IMR-90 (cell line): ENCODE measurements around the gene CCSER2. TPM values are rescaled to one million over a fixed set of nuclear protein-coding genes. Genes with fewer than 3 reads are reported as not detected.

Source experiments
- ATAC-seq: fragments of 200-7000 bp; cut with Tn5 transposase; 2 replicates; pipeline ENCODE4 v1.9.1; 2020; ENCODE audit warnings: low read depth, mild to moderate bottlenecking, moderate library complexity
- BruUV-seq: library from RNA; stranded (reverse); fragments of 400-500 nt; replicated peaks from 2 replicates; lab custom pipeline; 2021; lab: Mats Ljungman, UMichigan
- CTCF ChIA-PET: fragments of 300-600 bp; formaldehyde crosslinking; extraction: SDS; loops from one replicate; lab custom pipeline; 2021; ENCODE audit warnings: antibody characterized with exemption; lab: Yijun Ruan, JAX
- POLR2A ChIA-PET: fragments of 300-600 bp; sonication (Branson Sonifier 250); formaldehyde crosslinking; loops from one replicate; lab custom pipeline; 2022; ENCODE audit warnings: antibody characterized with exemption; ENCODE audit not compliant: unreplicated experiment; lab: Charles Lee
- DNase-seq: peaks from one replicate; pipeline ENCODE4 v3.0.0; 2013
- H2AFZ ChIP-seq: replicated peaks from 2 replicates; pipeline ENCODE3; 2013; ENCODE audit warnings: low read length, mild to moderate bottlenecking; ENCODE audit not compliant: poor library complexity
- H2AK5ac ChIP-seq: 2 replicates; pipeline ENCODE4 v1.6.1; 2013; ENCODE audit warnings: low read depth, low read length, inconsistent platforms
- H2AK9ac ChIP-seq: replicated peaks from 2 replicates; pipeline ENCODE3; 2013; ENCODE audit warnings: mild to moderate bottlenecking, low read depth, low read length, moderate library complexity; ENCODE audit not compliant: poor library complexity
- H2BK120ac ChIP-seq: 2 replicates; pipeline ENCODE4 v1.6.1; 2013; ENCODE audit warnings: low read depth, low read length, inconsistent platforms
- H2BK15ac ChIP-seq: 3 replicates; pipeline ENCODE4 v1.6.1; 2013; ENCODE audit warnings: low read depth, low read length, inconsistent platforms
- H2BK20ac ChIP-seq: 2 replicates; pipeline ENCODE4 v1.6.1; 2013; ENCODE audit warnings: low read depth, mild to moderate bottlenecking, inconsistent platforms, low read length, moderate library complexity
- H2BK5ac ChIP-seq: 2 replicates; pipeline ENCODE4 v1.6.1; 2013; ENCODE audit warnings: mild to moderate bottlenecking, low read depth, low read length, inconsistent platforms; ENCODE audit not compliant: poor library complexity, severe bottlenecking
- H3K14ac ChIP-seq: replicated peaks from 2 replicates; pipeline ENCODE4 v1.6.1; 2013; ENCODE audit warnings: low read depth, low read length, inconsistent platforms
- H3K18ac ChIP-seq: 2 replicates; pipeline ENCODE4 v1.6.1; 2013; ENCODE audit warnings: low read depth, low read length, control low read depth
- H3K23ac ChIP-seq: 2 replicates; pipeline ENCODE4 v1.6.1; 2013; ENCODE audit warnings: low read depth, low read length, inconsistent platforms
- H3K27ac ChIP-seq: 2 replicates; pipeline ENCODE4 v1.5.1; 2013; ENCODE audit warnings: mild to moderate bottlenecking, control low read depth, low read length; ENCODE audit not compliant: insufficient read depth
- H3K27me3 ChIP-seq: 2 replicates; pipeline ENCODE4 v1.6.1; 2013; ENCODE audit warnings: low read length; ENCODE audit not compliant: control insufficient read depth, insufficient read depth
- H3K36me3 ChIP-seq: 2 replicates; pipeline ENCODE4 v1.6.1; 2013; ENCODE audit warnings: low read length, mixed read lengths; ENCODE audit not compliant: control insufficient read depth, insufficient read depth
- H3K4ac ChIP-seq: 2 replicates; pipeline ENCODE4 v1.6.1; 2013; ENCODE audit warnings: low read depth, low read length, inconsistent platforms
- H3K4me1 ChIP-seq: 2 replicates; pipeline ENCODE4 v1.6.1; 2013; ENCODE audit warnings: low read length, mixed read lengths; ENCODE audit not compliant: control insufficient read depth, insufficient read depth
- H3K4me2 ChIP-seq: 2 replicates; pipeline ENCODE4 v1.6.1; 2013; ENCODE audit warnings: low read depth, mild to moderate bottlenecking, control low read depth, low read length, moderate library complexity
- H3K4me3 ChIP-seq: 2 replicates; pipeline ENCODE4 v1.5.1; 2013; ENCODE audit warnings: low read depth, mild to moderate bottlenecking, control low read depth, low read length, moderate library complexity; ENCODE audit not compliant: insufficient read depth
- H3K56ac ChIP-seq: 2 replicates; pipeline ENCODE4 v1.6.1; 2013; ENCODE audit warnings: low read length, inconsistent platforms; ENCODE audit not compliant: insufficient read depth; ENCODE audit errors: extremely low read depth
- H3K79me1 ChIP-seq, 2 experiments: 2 replicates each; pipeline ENCODE4 v1.6.1; 2013; ENCODE audit warnings: low read length in 2 of 2, inconsistent platforms in 1 of 2, low read depth in 1 of 2
- H3K9ac ChIP-seq: 2 replicates; pipeline ENCODE4 v1.6.1; 2013; ENCODE audit warnings: low read depth, low read length, control low read depth
- H3K9me1 ChIP-seq: 2 replicates; pipeline ENCODE4 v1.6.1; 2013; ENCODE audit warnings: low read length, inconsistent platforms; ENCODE audit not compliant: insufficient read depth
- H3K9me3 ChIP-seq: 2 replicates; pipeline ENCODE4 v1.6.1; 2013; ENCODE audit warnings: low read length; ENCODE audit not compliant: control insufficient read depth, insufficient read depth
- H4K20me1 ChIP-seq: 2 replicates; pipeline ENCODE4 v1.6.1; 2013; ENCODE audit warnings: low read length, inconsistent platforms; ENCODE audit not compliant: insufficient read depth
- H4K5ac ChIP-seq: 2 replicates; pipeline ENCODE4 v1.6.1; 2013; ENCODE audit warnings: mild to moderate bottlenecking, low read depth, low read length, control low read depth
- H4K8ac ChIP-seq, 2 experiments: 2 replicates each; pipeline ENCODE4 v1.6.1; 2013; ENCODE audit warnings: low read depth in 2 of 2, low read length in 2 of 2, control low read depth in 1 of 2, inconsistent platforms in 1 of 2
- H4K91ac ChIP-seq: 2 replicates; pipeline ENCODE4 v1.6.1; 2013; ENCODE audit warnings: low read depth, low read length, inconsistent platforms; ENCODE audit not compliant: insufficient read depth
- CEBPB ChIP-seq: IDR thresholded peaks from 2 replicates; pipeline ENCODE4 v1.6.1; 2012; ENCODE audit warnings: low read depth, low read length, improper control_type of control experiment
- MAFK ChIP-seq: IDR thresholded peaks from 2 replicates; pipeline ENCODE4 v1.6.1; 2012; ENCODE audit warnings: low read depth, low read length, improper control_type of control experiment
- WGBS, 2 experiments: methylation state at CpG; one replicate each; pipeline versions ENCODE4 v1.1.5 to v1.1.7; 2013; ENCODE audit warnings: missing lambda C conversion rate in 2 of 2; ENCODE audit not compliant: insufficient read length in 1 of 2; ENCODE audit errors: extremely low coverage in 2 of 2; 5-methylcytosine and 5-hydroxymethylcytosine counted together
- dilution Hi-C: fragments of 300-500 bp; cut with HindIII; formaldehyde crosslinking; loops from one replicate; pipeline ENCODE4 v1.14.3; 2018; ENCODE audit warnings: low sequenced_read_pairs; ENCODE audit not compliant: unreplicated experiment
- in situ Hi-C: fragments of 300-500 bp; cut with MboI; formaldehyde crosslinking; loops from 3 replicates; pipeline ENCODE4 v1.14.3; 2019; ENCODE audit warnings: low sequenced_read_pairs, inconsistent platforms, mixed read lengths
- intact Hi-C: fragments of 100-400 bp; cut with micrococcal nuclease; formaldehyde crosslinking; loops from 2 replicates; pipeline ENCODE4 v1.10.0; 2022
- polyA plus RNA-seq, 3 experiments: library from polyadenylated mRNA; depleted of rRNA; stranded (reverse); fragments of >200 nt; gene quantifications; 2 replicates each; pipeline ENCODE4 v1.2.3, GENCODE V29; 2012; ENCODE audit warnings: low replicate concordance in 1 of 3
- total RNA-seq: library from RNA; depleted of rRNA; stranded (reverse); fragments of >200 nt; gene quantifications from 2 replicates; pipeline ENCODE4 v1.2.3, GENCODE V29; 2012

CCSER2 gene
- total and polyA plus RNA-seq, 2 of the 4 experiments (the other 2 are of a cell fraction) = 20.4 to 31.7 TPM

DNA sequence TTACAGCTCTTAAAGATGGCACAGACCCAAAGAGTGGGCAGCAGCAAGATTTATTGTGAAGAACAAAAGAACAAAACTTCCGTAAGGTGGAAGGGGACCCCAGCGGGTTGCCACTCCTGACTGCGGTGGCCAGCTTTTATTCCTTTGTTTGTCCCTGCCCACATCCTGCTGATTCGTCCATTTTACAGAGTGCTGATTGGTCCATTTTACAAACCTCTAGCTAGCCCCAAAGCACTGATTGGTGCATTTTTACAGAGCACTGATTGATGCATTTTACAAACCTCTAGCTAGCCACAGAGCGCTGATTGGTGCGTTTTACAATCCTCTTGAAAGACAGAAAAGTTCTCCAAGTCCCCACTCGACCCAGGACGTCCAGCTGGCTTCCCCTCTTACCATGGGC, 16.8 kb upstream of the CCSER2 start:
- H2AK5ac ChIP-seq = no peak overlapping the region
- H3K18ac ChIP-seq = no peak overlapping the region
- no peak overlapping the region for H3K4ac ChIP-seq
- CTCF ChIA-PET = no interaction called here
- H2AK9ac ChIP-seq = no peak overlapping the region
- ATAC-seq = no peak
- no peak overlapping the region for H4K91ac ChIP-seq
- in situ Hi-C loops (no loop called here), dilution Hi-C loops (no loop called here), intact Hi-C loops (no loop called here)
- H2BK15ac ChIP-seq = 0 out of 3 replicates have a peak overlapping the region, but pooled peaks have one; percentile 10
- H4K20me1 ChIP-seq = peaks cover 8% of the 10 kb centered on the region
- no peak for DNase-seq
- no peaks in the 10 kb centered on the region for H3K27me3 ChIP-seq
- no peak overlapping the region for H3K14ac ChIP-seq
- peaks cover 0 to 10% of the 10 kb centered on the region in 2 experiments; a peak in 1 of 4 replicates for H3K79me1 ChIP-seq
- no peak overlapping the region for H3K23ac ChIP-seq
- H4K8ac ChIP-seq = no peak overlapping the region
- no TSS peak for BruUV-seq
- no peak overlapping the region for H3K4me2 ChIP-seq
- 0 out of 2 replicates have a peak overlapping the region, but pooled peaks have one; percentile 64 for H2BK20ac ChIP-seq
- no peak overlapping the region for H3K9ac ChIP-seq
- H3K36me3 ChIP-seq = no peaks in the 10 kb centered on the region
- POLR2A ChIA-PET = no interaction called here
- H4K5ac ChIP-seq = no peak overlapping the region
- no peak overlapping the region for H3K56ac ChIP-seq
- H3K9me3 ChIP-seq = no peaks in the 10 kb centered on the region
- H2BK5ac ChIP-seq = no peak overlapping the region
- H3K9me1 ChIP-seq = peaks cover 19% of the 10 kb centered on the region
- H2BK120ac ChIP-seq = no peak overlapping the region
- H3K4me1 ChIP-seq = peaks cover 28% of the 10 kb centered on the region
- no peak overlapping the region for H3K27ac ChIP-seq
- H2AFZ ChIP-seq = no peak overlapping the region
- WGBS, 2 experiments = 93% methylated on average over 8 of the region's 8 CpGs; no CpG with 5 or more reads in 1 of the 2 experiments
- H3K4me3 ChIP-seq = no peak overlapping the region
- TF ChIP-seq MAFK (no peak), CEBPB (no peak)
